D721Med (cell line): ENCODE results near the gene MRAP2.

Source experiments
- DNase-seq: peaks from one replicate; pipeline ENCODE4 v3.0.0; 2011; ENCODE audit warnings: low spot score; ENCODE audit not compliant: insufficient read length
- FAIRE-seq: peaks from 2 replicates; lab custom pipeline; 2011; peaks lifted over from hg19 to GRCh38; lab: Jason Lieb, UNC
- CTCF ChIP-seq: IDR thresholded peaks from 2 replicates; pipeline ENCODE4 v1.5.1; 2012; ENCODE audit warnings: mild to moderate bottlenecking, control low read depth; ENCODE audit not compliant: insufficient read depth; ENCODE audit errors: missing control alignments

Gene MRAP2

GRCh38 chr6:84018453-84019061 lies 15.0 kb upstream of the MRAP2 start:
- FAIRE-seq: no peak
- TF ChIP-seq CTCF: no peak
- DNase-seq: no peak

- no peak for TF ChIP-seq CTCF
- DNase-seq (no peak), FAIRE-seq (no peak)
These were observed 14.3 kb upstream of the MRAP2 start for GRCh38 chr6:84019141-84019841.

GRCh38 chr6:84019842-84020211 lies 13.7 kb upstream of the MRAP2 start:
- TF ChIP-seq CTCF: no peak
- DNase-seq: no peak
- no peak for FAIRE-seq

- DNase-seq (no peak), FAIRE-seq (no peak)
- no peak for TF ChIP-seq CTCF
These were observed 11.9 kb upstream of the MRAP2 start for GRCh38 chr6:84021625-84022024.

GRCh38 chr6:84026721-84027164 lies 6.8 kb upstream of the MRAP2 start:
- FAIRE-seq (no peak), DNase-seq (no peak)
- TF ChIP-seq CTCF: no peak

- DNase-seq (no peak), FAIRE-seq (no peak)
- no peak for TF ChIP-seq CTCF
These were observed 6.0 kb upstream of the MRAP2 start for GRCh38 chr6:84027340-84028181.
